Keratinocyte (primary cell): ENCODE data around the gene SNTG2. TPM values are rescaled to one million over a fixed set of nuclear protein-coding genes. Genes with fewer than 3 reads are reported as not detected.

Source experiments
- DNase-seq: peaks from one replicate; pipeline ENCODE4 v3.0.0-alpha.2; 2011; ENCODE audit warnings: low read depth, missing footprints, low spot score
- FAIRE-seq: peaks from 2 replicates; lab custom pipeline; 2011; peaks lifted over from hg19 to GRCh38; lab: Jason Lieb, UNC
- H2AFZ ChIP-seq: 2 replicates; pipeline ENCODE4 v1.6.0; 2012; ENCODE audit warnings: low read length, control low read depth, inconsistent platforms; ENCODE audit not compliant: control insufficient read depth
- H3K27ac ChIP-seq: 2 replicates; pipeline ENCODE4 v1.5.1; 2011; ENCODE audit warnings: low read length; ENCODE audit not compliant: control insufficient read depth, insufficient read depth
- H3K27me3 ChIP-seq: 3 replicates; pipeline ENCODE4 v1.6.0; 2011; ENCODE audit warnings: low read length; ENCODE audit not compliant: control insufficient read depth, insufficient read depth; ENCODE audit errors: extremely low read depth
- H3K36me3 ChIP-seq, 2 experiments: 2 replicates in 1 of 2; 3 replicates in 1 of 2; pipeline ENCODE4 v1.5.1; 2011; ENCODE audit warnings: low read length in 2 of 2, mild to moderate bottlenecking in 1 of 2; ENCODE audit not compliant: control insufficient read depth in 2 of 2, insufficient read depth in 2 of 2; ENCODE audit errors: extremely low read depth in 1 of 2
- H3K4me1 ChIP-seq: 3 replicates; pipeline ENCODE4 v1.5.1; 2011; ENCODE audit warnings: low read length; ENCODE audit not compliant: control insufficient read depth, insufficient read depth; ENCODE audit errors: extremely low read depth
- H3K4me2 ChIP-seq: 3 replicates; pipeline ENCODE4 v1.6.0; 2011; ENCODE audit warnings: low read depth, low read length; ENCODE audit not compliant: control insufficient read depth, insufficient read depth; ENCODE audit errors: extremely low read depth
- H3K4me3 ChIP-seq, 3 experiments: fragments of 200-600 bp in 1 of 3; sonication (generic) in 1 of 3; 2 replicates in 2 of 3; 3 replicates in 1 of 3; pipeline ENCODE4 v1.5.1; 2011 to 2016; ENCODE audit warnings: low read length in 3 of 3, mild to moderate bottlenecking in 3 of 3, control low read depth in 2 of 3, inconsistent platforms in 1 of 3, low read depth in 1 of 3, mixed read lengths in 1 of 3, mixed run types in 1 of 3, moderate library complexity in 1 of 3; ENCODE audit not compliant: control insufficient read depth in 2 of 3, insufficient read depth in 2 of 3; ENCODE audit errors: extremely low read depth in 1 of 3
- H3K79me2 ChIP-seq: 2 replicates; pipeline ENCODE4 v1.6.0; 2012; ENCODE audit warnings: low read length; ENCODE audit not compliant: control insufficient read depth, insufficient read depth
- H3K9ac ChIP-seq: 3 replicates; pipeline ENCODE4 v1.6.0; 2011; ENCODE audit warnings: low read length; ENCODE audit not compliant: control insufficient read depth, insufficient read depth; ENCODE audit errors: extremely low read depth
- H3K9me1 ChIP-seq: 3 replicates; pipeline ENCODE4 v1.6.0; 2011; ENCODE audit warnings: low read length; ENCODE audit not compliant: control insufficient read depth, insufficient read depth; ENCODE audit errors: extremely low read depth
- H3K9me3 ChIP-seq: 2 replicates; pipeline ENCODE4 v1.5.1; 2012; ENCODE audit warnings: low read depth, low read length; ENCODE audit not compliant: control insufficient read depth
- H4K20me1 ChIP-seq: 3 replicates; pipeline ENCODE4 v1.6.0; 2011; ENCODE audit warnings: low read length; ENCODE audit not compliant: control insufficient read depth, insufficient read depth; ENCODE audit errors: extremely low read depth
- EZH2 ChIP-seq: IDR thresholded peaks from one replicate; pipeline ENCODE4 v1.6.1; 2012; ENCODE audit warnings: inconsistent platforms, mild to moderate bottlenecking, low read length, moderate library complexity
- dilution Hi-C: fragments of 300-500 bp; cut with MboI; formaldehyde crosslinking; loops from one replicate; pipeline ENCODE4 v1.7.0; 2020; ENCODE audit warnings: low sequenced_read_pairs; ENCODE audit not compliant: extremely low pct_ligation_motif_present
- polyA plus RNA-seq, 5 experiments: library from polyadenylated mRNA; depleted of rRNA in 3 of 5; stranded (reverse) in 3 of 5; stranded (forward) in 1 of 5; unstranded in 1 of 5; fragments of >200 nt; gene quantifications; 1 replicate in 1 of 5; 2 replicates in 3 of 5; 3 replicates in 1 of 5; pipeline versions ENCODE4 v1.2.1 to v1.2.3, GENCODE V29; 2011 to 2012; ENCODE audit warnings: missing spikeins in 2 of 5, low read depth in 1 of 5, low replicate concordance in 1 of 5
- TF ChIP-seq, protein P1 (sequence below), 3 experiments: IDR thresholded peaks in 1 of 3; conservative IDR thresholded peaks in 1 of 3; optimal IDR thresholded peaks in 1 of 3; 2 replicates in 2 of 3; 3 replicates in 1 of 3; pipeline versions ENCODE3 to v1.5.1; 2011; ENCODE audit warnings: low read length in 3 of 3, mild to moderate bottlenecking in 3 of 3, moderate library complexity in 2 of 3, control low read depth in 1 of 3, inconsistent platforms in 1 of 3; ENCODE audit not compliant: insufficient read depth in 2 of 3; ENCODE audit errors: extremely low read depth in 1 of 3

SNTG2 gene
- polyA plus RNA-seq, 1 donor (not counting 4 experiments of a cell fraction or from before 2014, with no cell fraction given), result not detected

DNA sequence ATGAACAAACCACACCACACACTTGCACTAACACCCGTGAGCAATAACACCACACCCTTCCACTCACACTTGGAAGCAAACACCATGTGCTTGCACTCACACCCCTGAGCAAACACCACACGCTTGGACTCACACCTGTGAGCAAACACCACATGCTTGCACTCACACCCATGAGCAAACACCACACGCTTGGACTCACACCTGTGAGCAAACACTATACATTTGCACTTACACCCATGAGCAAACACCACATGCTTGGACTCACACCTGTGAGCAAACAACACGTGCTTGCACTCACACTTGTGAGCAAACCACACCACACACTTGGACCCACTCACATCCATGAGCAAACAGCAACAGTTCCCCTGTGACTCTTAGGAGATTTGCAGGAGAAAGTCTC is 24.4 kb downstream of the SNTG2 start:
- no peaks in the 10 kb centered on the region for H3K27me3 ChIP-seq
- no peak overlapping the region for H3K4me3 ChIP-seq
- no peaks in the 10 kb centered on the region for H3K4me1 ChIP-seq
- no peak for DNase-seq
- H4K20me1 ChIP-seq, result no peaks in the 10 kb centered on the region
- no peak overlapping the region for H3K4me2 ChIP-seq
- no peaks in the 10 kb centered on the region for H3K79me2 ChIP-seq
- FAIRE-seq, result no peak
- TF ChIP-seq, protein P1, sequence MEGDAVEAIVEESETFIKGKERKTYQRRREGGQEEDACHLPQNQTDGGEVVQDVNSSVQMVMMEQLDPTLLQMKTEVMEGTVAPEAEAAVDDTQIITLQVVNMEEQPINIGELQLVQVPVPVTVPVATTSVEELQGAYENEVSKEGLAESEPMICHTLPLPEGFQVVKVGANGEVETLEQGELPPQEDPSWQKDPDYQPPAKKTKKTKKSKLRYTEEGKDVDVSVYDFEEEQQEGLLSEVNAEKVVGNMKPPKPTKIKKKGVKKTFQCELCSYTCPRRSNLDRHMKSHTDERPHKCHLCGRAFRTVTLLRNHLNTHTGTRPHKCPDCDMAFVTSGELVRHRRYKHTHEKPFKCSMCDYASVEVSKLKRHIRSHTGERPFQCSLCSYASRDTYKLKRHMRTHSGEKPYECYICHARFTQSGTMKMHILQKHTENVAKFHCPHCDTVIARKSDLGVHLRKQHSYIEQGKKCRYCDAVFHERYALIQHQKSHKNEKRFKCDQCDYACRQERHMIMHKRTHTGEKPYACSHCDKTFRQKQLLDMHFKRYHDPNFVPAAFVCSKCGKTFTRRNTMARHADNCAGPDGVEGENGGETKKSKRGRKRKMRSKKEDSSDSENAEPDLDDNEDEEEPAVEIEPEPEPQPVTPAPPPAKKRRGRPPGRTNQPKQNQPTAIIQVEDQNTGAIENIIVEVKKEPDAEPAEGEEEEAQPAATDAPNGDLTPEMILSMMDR (optimal IDR thresholded peaks at IDR 0.05 in 1 of 3, IDR thresholded peaks at IDR 0.05 in 1 of 3, conservative IDR thresholded peaks at IDR 0.05 in 1 of 3; ENCODE audit: extremely low read depth in 1 of 3, insufficient read depth in 2 of 3, low read length in 3 of 3), result no peak
- TF ChIP-seq EZH2, result no peak
- no peaks in the 10 kb centered on the region for H3K36me3 ChIP-seq
- no peaks in the 10 kb centered on the region for H3K9me3 ChIP-seq
- dilution Hi-C loops, result no loop called here
- H3K9ac ChIP-seq, result no peak overlapping the region
- H3K27ac ChIP-seq, result no peak overlapping the region
- no peak overlapping the region for H2AFZ ChIP-seq
- no peaks in the 10 kb centered on the region for H3K9me1 ChIP-seq

DNA sequence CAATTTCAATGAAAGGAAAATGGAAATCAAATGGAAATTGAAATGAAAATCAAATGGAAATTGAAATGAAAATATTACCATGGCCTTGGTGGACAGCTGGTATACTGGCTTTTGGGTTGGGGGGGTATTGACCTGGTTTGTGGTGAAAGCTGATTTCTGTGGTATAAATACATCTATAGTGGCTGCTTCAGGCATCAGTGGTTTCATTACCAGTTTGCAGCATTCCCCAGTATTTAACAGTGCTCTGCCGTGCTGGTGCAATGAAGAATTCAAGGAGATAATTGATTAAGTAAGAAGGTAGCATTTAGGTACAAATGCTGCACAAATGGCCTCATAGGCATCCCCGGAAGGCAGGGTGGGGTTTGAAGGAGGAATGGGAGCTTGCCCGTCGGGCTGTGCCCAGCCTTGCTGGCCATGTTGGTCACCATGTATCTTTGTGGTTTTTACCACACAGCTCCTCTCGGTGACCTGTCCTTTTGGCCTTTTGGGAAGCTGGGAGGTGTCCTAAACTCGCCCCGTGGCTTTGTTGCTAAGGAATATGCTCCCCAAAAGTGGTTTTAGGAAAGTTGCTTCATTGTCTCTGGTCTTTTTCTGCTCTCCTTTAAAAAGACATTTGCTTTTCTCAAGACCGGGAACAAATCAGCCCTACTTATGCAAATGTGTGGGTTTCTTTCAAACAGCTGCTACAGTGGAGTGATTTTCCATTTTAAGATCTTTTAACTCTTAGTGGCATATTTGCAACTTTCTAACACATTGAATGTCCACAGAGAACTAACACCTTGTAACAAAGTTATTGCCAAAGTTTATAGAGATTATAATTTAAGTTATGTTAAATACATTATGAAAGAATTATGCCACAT is 28.6 kb downstream of the SNTG2 start:
- FAIRE-seq, result no peak
- Histone ChIP-seq H4K20me1 (no peaks in the 10 kb centered on the region), H3K27ac (no peak overlapping the region), H3K9me1 (no peaks in the 10 kb centered on the region), H2AFZ (no peak overlapping the region), H3K9me3 (peaks cover 7% of the 10 kb centered on the region), H3K79me2 (no peaks in the 10 kb centered on the region), H3K9ac (no peak overlapping the region), H3K4me2 (no peak overlapping the region), H3K4me1 (no peaks in the 10 kb centered on the region), H3K4me3 (no peak overlapping the region), H3K27me3 (no peaks in the 10 kb centered on the region), H3K36me3 (no peaks in the 10 kb centered on the region)
- TF ChIP-seq EZH2, result no peak
- TF ChIP-seq, protein P1 (optimal IDR thresholded peaks at IDR 0.05 in 1 of 3, IDR thresholded peaks at IDR 0.05 in 1 of 3, conservative IDR thresholded peaks at IDR 0.05 in 1 of 3; ENCODE audit: extremely low read depth in 1 of 3, insufficient read depth in 2 of 3, low read length in 3 of 3), result no peak
- dilution Hi-C loops, result no loop called here
- DNase-seq, result no peak
